Measurements from ENCODE around the gene SCIMP.

SCIMP gene

DNA sequence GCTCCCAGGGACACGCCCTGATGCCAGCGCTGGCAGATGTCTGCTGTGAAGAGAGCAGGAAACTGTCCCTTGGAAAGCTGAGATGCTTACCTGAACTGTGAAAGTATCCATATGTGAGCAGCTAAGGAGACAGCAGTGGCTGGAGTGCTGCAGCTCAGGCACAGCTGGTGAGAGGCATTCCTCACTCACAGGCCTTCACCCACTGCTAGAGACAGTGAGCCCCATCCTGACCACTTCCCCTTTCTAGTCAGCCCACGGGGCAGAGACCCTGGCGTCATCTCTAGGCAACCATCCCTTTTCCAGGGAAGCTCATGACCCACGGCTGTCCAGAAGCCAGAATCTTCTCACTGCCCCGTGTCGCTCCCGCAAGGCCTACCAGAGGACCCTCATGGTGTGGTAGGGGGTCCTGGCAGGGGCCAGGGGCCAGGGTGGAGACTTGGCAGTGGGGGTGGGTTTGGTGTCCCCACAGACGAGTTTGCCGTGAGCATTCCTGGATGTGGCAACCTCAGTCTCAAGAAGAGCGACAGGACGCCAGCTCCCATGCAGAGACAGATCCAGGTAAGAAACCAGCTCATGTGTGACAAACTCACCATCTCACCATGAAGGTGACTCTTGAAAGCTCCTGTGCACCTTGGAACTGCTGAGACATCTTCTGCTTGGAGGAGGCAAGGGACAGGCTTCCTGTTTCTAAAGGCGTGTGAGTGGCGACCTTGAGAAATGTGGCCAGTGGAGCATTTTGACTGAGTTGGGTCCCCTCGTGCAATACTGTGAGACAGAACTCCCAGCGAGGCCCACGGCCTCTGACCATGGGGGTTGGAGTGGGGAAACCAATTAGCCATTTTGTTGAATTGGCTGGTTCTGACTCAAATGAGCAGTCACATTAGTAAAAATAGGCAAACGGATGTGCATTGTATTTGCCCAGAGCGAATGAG is at the start of gene SCIMP:
SCIMP (minus strand) TSS at position 216 of the 932 bp plus-strand sequence; CDS start at position 111, 105 bp downstream.
- CTCF ChIA-PET, result interaction anchor here (0.5 to 1.1 kb wide), 2 partner anchors 9 to 204 kb away, joined by 3 read pairs; no protein-coding TSS in a partner anchor

DNA sequence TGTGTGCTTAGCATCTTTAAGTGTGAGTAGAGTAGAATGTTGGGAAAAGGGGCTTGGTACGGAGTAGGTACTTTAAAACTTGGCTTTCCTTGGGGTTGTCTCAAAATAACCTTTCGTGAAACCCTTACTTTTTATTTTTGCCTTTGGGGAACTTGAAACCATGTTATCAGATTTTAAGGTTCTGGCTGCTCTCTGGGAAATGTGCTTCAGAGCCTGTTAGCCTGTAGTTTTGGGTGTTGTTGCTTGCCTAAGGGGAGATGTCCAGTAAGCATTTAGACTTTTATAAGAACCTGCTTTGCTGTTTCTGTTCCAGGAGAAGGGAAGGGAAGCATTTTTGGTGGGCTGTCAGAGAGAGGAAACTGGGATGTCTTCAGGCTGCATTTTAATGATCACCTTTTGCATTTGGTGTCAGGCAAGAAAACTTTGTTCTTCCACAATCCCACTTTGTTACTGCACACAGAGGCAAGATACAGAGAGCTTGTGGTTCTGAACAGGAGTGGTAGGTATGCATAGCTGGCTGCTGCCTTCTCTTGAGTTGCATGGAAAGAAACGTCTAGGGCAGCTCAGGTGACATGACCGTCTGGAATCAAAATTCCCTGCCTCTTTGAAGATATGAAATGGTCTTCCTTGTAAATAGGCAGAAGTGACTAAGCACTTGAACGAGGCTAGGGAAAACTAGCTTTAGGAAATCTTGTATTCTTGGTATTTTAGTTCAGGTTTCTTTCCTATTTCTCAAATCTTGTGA is 49.1 kb upstream of the SCIMP start:
- no peak overlapping the region for H3K27ac ChIP-seq
- ChIA-PET POLR2A (ENCODE audit: low non-redundant PET) (interaction anchor here (0.7 kb wide), 2 partner anchors 15 to 30 kb away, joined by 3 read pairs; no protein-coding TSS in a partner anchor), CTCF (interaction anchor here (0.8 kb wide), 1 partner anchor 14 kb away, joined by 5 read pairs; no protein-coding TSS in a partner anchor)
- TF ChIP-seq, protein P1, sequence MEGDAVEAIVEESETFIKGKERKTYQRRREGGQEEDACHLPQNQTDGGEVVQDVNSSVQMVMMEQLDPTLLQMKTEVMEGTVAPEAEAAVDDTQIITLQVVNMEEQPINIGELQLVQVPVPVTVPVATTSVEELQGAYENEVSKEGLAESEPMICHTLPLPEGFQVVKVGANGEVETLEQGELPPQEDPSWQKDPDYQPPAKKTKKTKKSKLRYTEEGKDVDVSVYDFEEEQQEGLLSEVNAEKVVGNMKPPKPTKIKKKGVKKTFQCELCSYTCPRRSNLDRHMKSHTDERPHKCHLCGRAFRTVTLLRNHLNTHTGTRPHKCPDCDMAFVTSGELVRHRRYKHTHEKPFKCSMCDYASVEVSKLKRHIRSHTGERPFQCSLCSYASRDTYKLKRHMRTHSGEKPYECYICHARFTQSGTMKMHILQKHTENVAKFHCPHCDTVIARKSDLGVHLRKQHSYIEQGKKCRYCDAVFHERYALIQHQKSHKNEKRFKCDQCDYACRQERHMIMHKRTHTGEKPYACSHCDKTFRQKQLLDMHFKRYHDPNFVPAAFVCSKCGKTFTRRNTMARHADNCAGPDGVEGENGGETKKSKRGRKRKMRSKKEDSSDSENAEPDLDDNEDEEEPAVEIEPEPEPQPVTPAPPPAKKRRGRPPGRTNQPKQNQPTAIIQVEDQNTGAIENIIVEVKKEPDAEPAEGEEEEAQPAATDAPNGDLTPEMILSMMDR (conservative IDR thresholded peaks at IDR 0.05; ENCODE audit: low read depth), result no peak
- DNase-seq (ENCODE audit: low spot score), result no peak

More for the DNA sequence above, at the start of gene SCIMP:
- no peak within 1 kb of the TSS for H3K27ac ChIP-seq
- POLR2A ChIA-PET (ENCODE audit: low non-redundant PET), result no interaction called here
- no peak for DNase-seq (ENCODE audit: low spot score)
- TF ChIP-seq, protein P1 (conservative IDR thresholded peaks at IDR 0.05; ENCODE audit: low read depth), result no peak

DNA sequence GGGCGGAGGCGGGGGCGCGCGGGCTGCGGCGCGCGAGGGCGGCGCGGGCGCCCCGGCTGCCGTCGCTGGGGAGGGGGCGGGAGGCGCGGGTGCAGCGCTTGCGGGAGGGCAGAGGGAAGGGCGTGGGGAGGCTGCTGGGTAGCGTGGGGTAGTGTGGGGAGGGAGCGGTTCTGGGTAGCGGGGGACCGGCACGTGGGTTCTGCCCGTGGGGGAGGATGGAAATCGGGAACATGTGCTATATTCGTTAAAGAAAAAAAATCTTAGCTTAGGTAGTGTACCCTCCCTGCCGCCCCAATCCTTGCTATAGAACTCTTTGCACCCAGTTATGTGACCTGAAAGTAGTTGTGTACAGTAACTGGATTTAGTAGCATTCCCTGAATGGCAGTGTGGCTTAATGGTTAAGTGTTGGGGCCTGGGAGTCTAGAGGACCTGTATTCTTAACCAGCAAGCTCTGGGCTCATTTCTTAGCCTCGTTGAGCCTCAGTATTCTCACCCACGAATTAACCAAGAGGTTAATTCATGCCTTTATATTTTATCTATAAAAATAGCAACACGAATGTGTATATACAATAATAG is 48.1 kb upstream of the SCIMP start:
- CTCF ChIA-PET, result interaction anchor here (0.5 kb wide), 1 partner anchor 26 kb away, joined by 3 read pairs; no protein-coding TSS in a partner anchor
- POLR2A ChIA-PET (ENCODE audit: low non-redundant PET), result no interaction called here
- TF ChIP-seq, protein P1 (conservative IDR thresholded peaks at IDR 0.05; ENCODE audit: low read depth), result no peak
- DNase-seq (ENCODE audit: low spot score), result no peak
- H3K27ac ChIP-seq, result peak overlapping the region; percentile 83

DNA sequence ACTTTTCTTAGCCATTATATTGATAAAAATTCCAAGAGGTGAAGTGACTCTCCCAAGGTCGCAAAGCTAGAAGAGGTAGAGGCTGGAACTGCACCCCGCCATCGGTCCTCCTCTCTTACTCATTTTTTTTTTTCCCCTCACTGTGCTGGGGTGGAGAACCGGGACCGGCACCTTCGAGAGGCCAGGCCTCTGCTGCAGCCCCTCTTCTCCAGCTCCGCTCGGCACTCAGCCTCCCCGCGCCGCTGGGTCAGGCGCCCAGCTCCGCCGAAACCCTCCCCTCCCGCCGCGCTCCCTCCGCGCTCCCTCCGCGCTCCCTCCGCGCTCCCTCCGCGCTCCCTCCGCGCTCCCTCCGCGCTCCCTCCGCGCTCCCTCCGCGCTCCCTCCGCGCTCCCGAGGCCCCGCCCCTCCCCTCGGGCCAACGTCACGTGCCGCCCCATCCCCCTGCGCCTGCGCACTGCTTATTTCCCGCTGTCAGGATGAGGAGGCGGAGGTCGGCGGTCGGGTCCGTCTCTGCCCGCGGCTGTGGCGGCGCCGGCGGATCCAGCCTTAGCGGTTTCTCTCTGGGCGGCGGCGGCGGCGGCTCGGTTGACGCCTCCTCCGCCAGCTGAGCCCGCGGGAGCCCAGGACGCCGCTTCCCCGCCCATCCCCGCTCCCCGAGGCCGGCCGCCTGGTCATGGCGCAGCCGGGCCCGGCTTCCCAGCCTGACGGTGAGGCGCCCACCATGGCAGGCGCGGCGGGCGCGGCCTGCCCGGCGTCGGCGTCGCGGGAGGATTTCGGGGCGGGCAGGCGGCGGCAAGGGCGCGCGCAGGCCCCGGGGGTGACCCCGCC is 47.4 kb upstream of the SCIMP start, which contains the start of gene RABEP1:
RABEP1 (plus strand) TSS at position 471 of the 828 bp plus-strand sequence; CDS start at position 674, 203 bp downstream.
- ChIA-PET POLR2A (ENCODE audit: low non-redundant PET) (interaction anchor here (0.7 kb wide), 1 partner anchor 82 kb away, joined by 4 read pairs; no protein-coding TSS in a partner anchor), CTCF (interaction anchor here (0.5 to 0.7 kb wide), 4 partner anchors 25 to 952 kb away, joined by 3 to 5 read pairs (median 4); no protein-coding TSS in a partner anchor)
- TF ChIP-seq, protein P1 (conservative IDR thresholded peaks at IDR 0.05; ENCODE audit: low read depth), result no peak
- peak within 1 kb of the TSS; percentile 83 for H3K27ac ChIP-seq
- peak; percentile 83 for DNase-seq (ENCODE audit: low spot score)

DNA sequence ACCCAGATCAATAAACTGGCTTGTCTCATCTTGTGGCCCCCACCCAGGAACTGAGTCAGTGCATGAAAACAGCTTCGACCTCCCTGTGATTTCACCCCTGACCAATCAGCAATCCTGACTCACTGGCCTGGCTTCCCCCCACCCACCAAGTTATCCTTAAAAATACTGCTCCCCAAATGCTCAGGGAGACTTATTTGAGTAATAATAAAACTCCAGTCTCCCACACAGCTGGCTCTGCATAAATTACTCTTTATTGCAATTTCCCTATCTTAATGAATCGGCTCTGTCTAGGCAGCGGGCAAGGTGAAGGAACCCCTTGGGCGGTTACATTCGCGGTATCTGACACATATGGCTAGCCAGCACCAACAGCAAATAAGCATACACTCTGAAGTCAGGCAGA is 37.7 kb upstream of the SCIMP start:
- no peak overlapping the region for H3K27ac ChIP-seq
- CTCF ChIA-PET, result no interaction called here
- no peak for DNase-seq (ENCODE audit: low spot score)
- TF ChIP-seq, protein P1 (conservative IDR thresholded peaks at IDR 0.05; ENCODE audit: low read depth), result no peak
- POLR2A ChIA-PET (ENCODE audit: low non-redundant PET), result no interaction called here
